ENCODE measurements around the gene ZBTB7C. TPM values are rescaled to one million over a fixed set of nuclear protein-coding genes. Genes with fewer than 3 reads are reported as not detected.

The ZBTB7C gene
- total RNA-seq, 2 experiments from 2014 or later = not detected

DNA sequence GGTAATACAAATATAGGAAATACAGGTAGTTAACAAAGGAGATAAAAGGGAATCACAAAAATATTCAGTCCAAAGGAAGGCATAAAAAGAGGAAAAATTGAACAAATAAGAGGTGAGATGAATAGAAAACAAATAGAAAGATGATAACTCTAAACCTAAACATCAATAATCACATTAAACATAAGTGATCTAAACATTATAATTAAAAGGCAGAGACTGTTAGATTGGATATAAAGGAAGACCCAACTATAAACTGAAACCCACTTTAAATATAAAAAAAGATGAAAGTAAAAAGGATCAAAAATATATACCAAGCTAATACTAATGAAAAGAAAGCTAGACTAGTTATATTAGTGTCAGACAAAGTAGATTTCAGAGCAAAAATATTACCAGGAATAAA, 152.3 kb downstream of the ZBTB7C start:
- H4K20me1 ChIP-seq (ENCODE audit: insufficient read depth, low read length) = no peaks in the 10 kb centered on the region
- H3K36me3 ChIP-seq (ENCODE audit: insufficient read depth, low read length) = no peaks in the 10 kb centered on the region
- intact Hi-C loops (cut with micrococcal nuclease; ENCODE audit: unreplicated experiment) = no loop called here
- TF ChIP-seq EZH2phosphoT487 (IDR thresholded peaks at IDR 0.05; ENCODE audit: borderline replicate concordance, low read depth, low read length) = no peak
- TF ChIP-seq, protein P1, sequence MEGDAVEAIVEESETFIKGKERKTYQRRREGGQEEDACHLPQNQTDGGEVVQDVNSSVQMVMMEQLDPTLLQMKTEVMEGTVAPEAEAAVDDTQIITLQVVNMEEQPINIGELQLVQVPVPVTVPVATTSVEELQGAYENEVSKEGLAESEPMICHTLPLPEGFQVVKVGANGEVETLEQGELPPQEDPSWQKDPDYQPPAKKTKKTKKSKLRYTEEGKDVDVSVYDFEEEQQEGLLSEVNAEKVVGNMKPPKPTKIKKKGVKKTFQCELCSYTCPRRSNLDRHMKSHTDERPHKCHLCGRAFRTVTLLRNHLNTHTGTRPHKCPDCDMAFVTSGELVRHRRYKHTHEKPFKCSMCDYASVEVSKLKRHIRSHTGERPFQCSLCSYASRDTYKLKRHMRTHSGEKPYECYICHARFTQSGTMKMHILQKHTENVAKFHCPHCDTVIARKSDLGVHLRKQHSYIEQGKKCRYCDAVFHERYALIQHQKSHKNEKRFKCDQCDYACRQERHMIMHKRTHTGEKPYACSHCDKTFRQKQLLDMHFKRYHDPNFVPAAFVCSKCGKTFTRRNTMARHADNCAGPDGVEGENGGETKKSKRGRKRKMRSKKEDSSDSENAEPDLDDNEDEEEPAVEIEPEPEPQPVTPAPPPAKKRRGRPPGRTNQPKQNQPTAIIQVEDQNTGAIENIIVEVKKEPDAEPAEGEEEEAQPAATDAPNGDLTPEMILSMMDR (conservative IDR thresholded peaks at IDR 0.05; ENCODE audit: low read length) = no peak
- H3K27ac ChIP-seq (ENCODE audit: low read depth, low read length, poor library complexity, severe bottlenecking) = no peak overlapping the region
- ChIA-PET POLR2A (no interaction called here), CTCF (ENCODE audit: unreplicated experiment) (no interaction called here)
- H3K4me1 ChIP-seq (ENCODE audit: insufficient read depth, low read length, poor library complexity, severe bottlenecking) = no peaks in the 10 kb centered on the region
- no peaks in the 10 kb centered on the region for H3K9me3 ChIP-seq (ENCODE audit: low read length)
- no peak for DNase-seq (ENCODE audit: low spot score)
- H2AFZ ChIP-seq (ENCODE audit: low read length) = no peak overlapping the region
- no peak overlapping the region for H3K4me2 ChIP-seq (ENCODE audit: low read length)
- no peaks in the 10 kb centered on the region for H3K79me2 ChIP-seq (ENCODE audit: insufficient read depth, low read depth, low read length)
- no peaks in the 10 kb centered on the region for H3K9me2 ChIP-seq (ENCODE audit: insufficient read depth, low read length)
- BruUV-seq (replicated peaks) = no TSS peak
- H3K4me3 ChIP-seq (ENCODE audit: low read depth, low read length, poor library complexity, severe bottlenecking) = no peak overlapping the region

DNA sequence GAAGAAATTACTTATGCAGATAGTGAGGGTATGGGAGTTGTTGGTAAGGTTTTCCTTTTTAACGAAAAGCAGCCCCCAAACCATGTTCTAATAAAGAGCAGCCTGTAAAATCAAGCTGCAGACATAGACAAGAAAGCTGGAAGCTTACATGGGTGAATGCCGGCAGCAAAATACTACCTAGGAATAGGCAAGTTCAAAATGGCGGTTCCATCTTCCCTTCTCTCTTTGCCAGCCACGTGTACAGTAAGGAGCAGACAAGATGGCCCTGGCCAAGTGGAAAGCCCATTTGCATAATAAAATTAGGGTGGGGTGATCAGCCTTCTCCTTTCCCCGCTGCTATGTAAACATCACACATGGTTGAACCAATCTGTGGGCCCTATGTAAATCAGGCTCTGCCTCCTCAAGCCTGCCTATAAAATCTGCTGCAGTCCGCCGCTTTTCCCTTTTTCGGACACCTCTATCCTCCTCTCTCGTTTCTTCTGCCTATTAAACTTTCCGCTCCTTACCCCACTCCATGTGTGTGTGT, 155.0 kb downstream of the ZBTB7C start:
- no peaks in the 10 kb centered on the region for H3K79me2 ChIP-seq (ENCODE audit: insufficient read depth, low read depth, low read length)
- H3K4me3 ChIP-seq (ENCODE audit: low read depth, low read length, poor library complexity, severe bottlenecking) = no peak overlapping the region
- no peak overlapping the region for H2AFZ ChIP-seq (ENCODE audit: low read length)
- no peaks in the 10 kb centered on the region for H4K20me1 ChIP-seq (ENCODE audit: insufficient read depth, low read length)
- H3K9me2 ChIP-seq (ENCODE audit: insufficient read depth, low read length) = no peaks in the 10 kb centered on the region
- DNase-seq (ENCODE audit: low spot score) = no peak
- ChIA-PET POLR2A (no interaction called here), CTCF (ENCODE audit: unreplicated experiment) (no interaction called here)
- intact Hi-C loops (cut with micrococcal nuclease; ENCODE audit: unreplicated experiment) = no loop called here
- no peaks in the 10 kb centered on the region for H3K36me3 ChIP-seq (ENCODE audit: insufficient read depth, low read length)
- no peaks in the 10 kb centered on the region for H3K4me1 ChIP-seq (ENCODE audit: insufficient read depth, low read length, poor library complexity, severe bottlenecking)
- BruUV-seq (replicated peaks) = no TSS peak
- no peaks in the 10 kb centered on the region for H3K9me3 ChIP-seq (ENCODE audit: low read length)
- TF ChIP-seq EZH2phosphoT487 (IDR thresholded peaks at IDR 0.05; ENCODE audit: borderline replicate concordance, low read depth, low read length) = no peak
- TF ChIP-seq, protein P1 (conservative IDR thresholded peaks at IDR 0.05; ENCODE audit: low read length) = no peak
- H3K4me2 ChIP-seq (ENCODE audit: low read length) = no peak overlapping the region
- H3K27ac ChIP-seq (ENCODE audit: low read depth, low read length, poor library complexity, severe bottlenecking) = no peak overlapping the region

DNA sequence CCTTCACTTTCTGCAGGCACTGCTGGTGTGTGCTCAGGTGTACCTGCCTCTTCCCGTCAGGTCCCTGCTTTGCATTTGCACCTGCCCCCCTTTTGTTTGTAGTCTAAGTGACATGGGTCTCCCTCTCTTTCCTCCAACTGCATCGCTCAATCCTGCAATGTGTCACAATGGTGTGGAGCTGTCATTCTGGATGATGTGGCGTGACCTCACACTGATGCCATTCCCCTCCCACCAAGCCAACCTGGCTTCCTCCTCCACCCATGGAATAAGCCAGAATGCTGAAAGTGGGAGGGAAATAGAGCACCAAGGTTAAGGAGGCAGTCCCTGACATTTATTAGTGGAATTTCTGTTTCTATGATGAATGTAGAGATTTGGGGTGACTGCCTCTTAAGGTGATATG, 156.7 kb downstream of the ZBTB7C start:
- POLR2A ChIA-PET = no interaction called here
- H3K9me3 ChIP-seq (ENCODE audit: low read length) = no peaks in the 10 kb centered on the region

More for the DNA sequence above, 156.7 kb downstream of the ZBTB7C start:
- Histone ChIP-seq H4K20me1 (ENCODE audit: insufficient read depth, low read length) (no peaks in the 10 kb centered on the region), H3K4me1 (ENCODE audit: insufficient read depth, low read length, poor library complexity, severe bottlenecking) (no peaks in the 10 kb centered on the region), H3K4me3 (ENCODE audit: low read depth, low read length, poor library complexity, severe bottlenecking) (no peak overlapping the region), H3K79me2 (ENCODE audit: insufficient read depth, low read depth, low read length) (no peaks in the 10 kb centered on the region), H3K4me2 (ENCODE audit: low read length) (no peak overlapping the region), H3K9me2 (ENCODE audit: insufficient read depth, low read length) (no peaks in the 10 kb centered on the region), H3K27ac (ENCODE audit: low read depth, low read length, poor library complexity, severe bottlenecking) (no peak overlapping the region), H2AFZ (ENCODE audit: low read length) (no peak overlapping the region), H3K36me3 (ENCODE audit: insufficient read depth, low read length) (no peaks in the 10 kb centered on the region)
- intact Hi-C loops (cut with micrococcal nuclease; ENCODE audit: unreplicated experiment) = no loop called here
- TF ChIP-seq EZH2phosphoT487 (IDR thresholded peaks at IDR 0.05; ENCODE audit: borderline replicate concordance, low read depth, low read length) = no peak
- TF ChIP-seq, protein P1 (conservative IDR thresholded peaks at IDR 0.05; ENCODE audit: low read length) = no peak
- BruUV-seq (replicated peaks) = no TSS peak
- CTCF ChIA-PET (ENCODE audit: unreplicated experiment) = no interaction called here
- no peak for DNase-seq (ENCODE audit: low spot score)

Measured in OCI-LY7 (cell line).